SK-N-SH (cell line): ENCODE data around the gene SLC26A1. TPM values are rescaled to one million over a fixed set of nuclear protein-coding genes. Genes with fewer than 3 reads are reported as not detected.

Source experiments
- CTCF ChIA-PET: fragments of 300-600, 350-600 bp; formaldehyde crosslinking; extraction: SDS; loops from one replicate; lab custom pipeline; 2021; lab: Yijun Ruan, JAX
- POLR2A ChIA-PET: fragments of 350-600 bp; sonication (Branson Sonifier 250); formaldehyde crosslinking; extraction: SDS; loops from one replicate; lab custom pipeline; 2020; ENCODE audit warnings: antibody characterized with exemption, inconsistent platforms; lab: Yijun Ruan, JAX
- DNase-seq: peaks from one replicate; pipeline ENCODE4 v3.0.0; 2012
- H2AFZ ChIP-seq: fragments of 200-600 bp; sonication (generic); 2 replicates; pipeline ENCODE4 v1.8.1; 2016; ENCODE audit warnings: antibody characterized with exemption, mild to moderate bottlenecking, low read depth
- H3F3A ChIP-seq: fragments of 200-600 bp; sonication (generic); replicated peaks from 2 replicates; pipeline ENCODE3; 2016; ENCODE audit warnings: antibody characterized with exemption, mild to moderate bottlenecking; ENCODE audit not compliant: insufficient read depth
- H3K27ac ChIP-seq, 2 experiments: fragments of 200-500 bp in 1 of 2; fragments of 200-600 bp in 1 of 2; sonication (Bioruptor generic) in 1 of 2; sonication (generic), shearing (Covaris generic) in 1 of 2; 2 replicates each; pipeline versions ENCODE4 v1.5.1 to v1.6.1; 2014 to 2016; ENCODE audit warnings: low read depth in 2 of 2, inconsistent platforms in 1 of 2, low read length in 1 of 2, mild to moderate bottlenecking in 1 of 2, mixed read lengths in 1 of 2
- H3K27me3 ChIP-seq: fragments of 200-600 bp; sonication (generic), shearing (Covaris generic); 2 replicates; pipeline ENCODE4 v1.6.1; 2016; ENCODE audit warnings: mixed run types; ENCODE audit not compliant: insufficient read depth
- H3K36me3 ChIP-seq, 2 experiments: fragments of 200-500 bp in 1 of 2; fragments of 200-600 bp in 1 of 2; sonication (Bioruptor generic) in 1 of 2; sonication (generic) in 1 of 2; replicated peaks in 1 of 2; 2 replicates each; pipeline versions ENCODE3 to v1.5.1; 2014 to 2016; ENCODE audit warnings: low read length in 1 of 2, mild to moderate bottlenecking in 1 of 2; ENCODE audit not compliant: insufficient read depth in 2 of 2, control insufficient read depth in 1 of 2
- H3K4me1 ChIP-seq, 2 experiments: fragments of 200-500 bp in 1 of 2; fragments of 200-600 bp in 1 of 2; sonication (Bioruptor generic) in 1 of 2; sonication (generic), shearing (Covaris generic) in 1 of 2; 2 replicates each; pipeline versions ENCODE4 v1.5.1 to v1.6.1; 2014 to 2016; ENCODE audit warnings: low read depth in 1 of 2, low read length in 1 of 2, mixed run types in 1 of 2; ENCODE audit not compliant: insufficient read depth in 2 of 2, control insufficient read depth in 1 of 2
- H3K4me2 ChIP-seq: fragments of 200-600 bp; sonication (generic), shearing (Covaris generic); 2 replicates; pipeline ENCODE4 v1.6.1; 2017; ENCODE audit warnings: mixed run types
- H3K4me3 ChIP-seq, 2 experiments: fragments of 200-500 bp in 1 of 2; fragments of 200-600 bp in 1 of 2; sonication (Bioruptor generic) in 1 of 2; sonication (generic), shearing (Covaris generic) in 1 of 2; 2 replicates each; pipeline versions ENCODE4 v1.5.1 to v1.8.1; 2014 to 2016; ENCODE audit warnings: low read depth in 2 of 2, inconsistent platforms in 1 of 2, low read length in 1 of 2, mild to moderate bottlenecking in 1 of 2, mixed read lengths in 1 of 2, moderate library complexity in 1 of 2
- H3K79me2 ChIP-seq: fragments of 200-600 bp; sonication (generic); 2 replicates; pipeline ENCODE4 v1.8.1; 2017; ENCODE audit warnings: mild to moderate bottlenecking; ENCODE audit not compliant: insufficient read depth
- H3K9ac ChIP-seq: fragments of 200-600 bp; sonication (generic); 2 replicates; pipeline ENCODE4 v1.6.1; 2017; ENCODE audit warnings: mixed run types
- H3K9me2 ChIP-seq: fragments of 200-600 bp; sonication (generic); 2 replicates; pipeline ENCODE4 v1.6.1; 2017; ENCODE audit warnings: mixed run types
- H3K9me3 ChIP-seq: fragments of 200-600 bp; sonication (generic); 2 replicates; pipeline ENCODE4 v1.6.1; 2017; ENCODE audit warnings: mixed run types, mild to moderate bottlenecking, moderate library complexity
- H4K20me1 ChIP-seq: fragments of 200-600 bp; sonication (generic); 2 replicates; pipeline ENCODE4 v1.6.1; 2017; ENCODE audit warnings: mild to moderate bottlenecking, mixed run types; ENCODE audit not compliant: insufficient read depth
- EP300 ChIP-seq, 2 experiments: IDR thresholded peaks; 2 replicates each; pipeline versions ENCODE4 v1.4.0 to v1.6.1; 2012; ENCODE audit warnings: borderline replicate concordance in 1 of 2, low read depth in 1 of 2, low read length in 1 of 2
- FOSL2 ChIP-seq: IDR thresholded peaks from 2 replicates; pipeline ENCODE4 v1.4.0; 2012; ENCODE audit warnings: low read depth, mild to moderate bottlenecking, moderate library complexity, borderline replicate concordance
- NRF1 ChIP-seq: IDR thresholded peaks from 2 replicates; pipeline ENCODE4 v1.6.1; 2012; ENCODE audit warnings: low read depth, mild to moderate bottlenecking, low read length
- POLR2AphosphoS5 ChIP-seq: IDR thresholded peaks from 2 replicates; pipeline ENCODE4 v1.6.1; 2012; ENCODE audit warnings: low read depth, low read length
- RXRA ChIP-seq: IDR thresholded peaks from 2 replicates; pipeline ENCODE4 v1.4.0; 2012; ENCODE audit warnings: low read depth, mild to moderate bottlenecking, borderline replicate concordance
- WGBS: methylation state at CpG from one replicate; pipeline ENCODE4 v1.1.6; 2017; ENCODE audit warnings: low lambda C conversion rate; 5-methylcytosine and 5-hydroxymethylcytosine counted together
- polyA plus RNA-seq, 3 experiments: library from polyadenylated mRNA; depleted of rRNA; stranded (reverse); fragments of >200 nt; gene quantifications; 2 replicates each; pipeline ENCODE4 v1.2.3, GENCODE V29; 2012
- TF ChIP-seq, protein P1 (sequence below): fragments of 200-600 bp; sonication (generic); IDR thresholded peaks from 2 replicates; pipeline ENCODE4 v1.6.1; 2017; ENCODE audit warnings: antibody characterized with exemption, mild to moderate bottlenecking, moderate library complexity
- TF ChIP-seq, protein P2 (sequence below): IDR thresholded peaks from 2 replicates; pipeline ENCODE4; 2012
- TF ChIP-seq, protein P3 (sequence below): fragments of 150-350 bp; IDR thresholded peaks from 2 replicates; pipeline ENCODE4 v1.6.1; 2016; ENCODE audit warnings: mild to moderate bottlenecking, low read depth, low read length

The SLC26A1 gene
- polyA plus RNA-seq, 1 of the 3 experiments (the other 2 are of a cell fraction), result 0.05 TPM

DNA sequence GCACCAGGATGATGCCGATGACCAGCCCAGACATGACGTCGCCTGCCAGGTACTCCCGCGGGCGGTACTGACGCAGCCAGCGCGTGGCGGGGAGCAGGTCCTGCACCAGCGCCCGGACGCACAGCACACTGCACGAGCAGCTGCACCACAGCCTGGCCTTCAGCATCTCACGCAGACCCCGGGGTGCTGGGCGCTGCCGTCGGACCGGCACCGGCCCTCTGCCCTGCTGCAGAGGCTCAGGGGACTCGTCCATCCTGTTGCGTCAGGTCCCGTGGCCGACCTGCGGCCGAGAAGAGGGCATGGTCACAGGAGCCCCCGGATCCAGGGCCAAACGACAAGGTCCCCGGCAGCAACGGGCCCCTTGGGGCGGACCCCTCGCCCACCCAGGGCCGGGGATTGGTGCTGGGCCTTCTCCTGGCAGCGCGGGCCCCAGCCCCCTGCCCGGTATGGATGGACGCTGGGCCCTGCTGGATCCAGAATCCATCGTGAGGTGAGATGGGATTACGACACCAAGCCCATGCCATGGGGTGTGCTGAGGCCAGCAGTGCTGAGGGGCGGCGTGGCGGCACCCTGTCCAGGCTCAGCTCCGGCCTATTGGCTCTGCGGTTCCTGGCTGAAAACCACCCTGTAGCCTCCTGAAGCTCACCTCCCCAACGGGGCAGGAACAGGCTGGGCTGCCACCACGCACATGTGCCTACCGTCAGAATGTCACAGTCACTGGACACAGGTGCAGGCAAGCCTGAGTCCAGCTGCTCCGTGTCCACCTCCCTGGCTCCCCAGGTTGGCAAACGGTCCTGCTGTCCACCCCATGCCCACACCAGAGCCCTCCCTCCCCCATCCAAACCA lies 1.5 kb downstream of the SLC26A1 start (continued):
- TF ChIP-seq, protein P1, sequence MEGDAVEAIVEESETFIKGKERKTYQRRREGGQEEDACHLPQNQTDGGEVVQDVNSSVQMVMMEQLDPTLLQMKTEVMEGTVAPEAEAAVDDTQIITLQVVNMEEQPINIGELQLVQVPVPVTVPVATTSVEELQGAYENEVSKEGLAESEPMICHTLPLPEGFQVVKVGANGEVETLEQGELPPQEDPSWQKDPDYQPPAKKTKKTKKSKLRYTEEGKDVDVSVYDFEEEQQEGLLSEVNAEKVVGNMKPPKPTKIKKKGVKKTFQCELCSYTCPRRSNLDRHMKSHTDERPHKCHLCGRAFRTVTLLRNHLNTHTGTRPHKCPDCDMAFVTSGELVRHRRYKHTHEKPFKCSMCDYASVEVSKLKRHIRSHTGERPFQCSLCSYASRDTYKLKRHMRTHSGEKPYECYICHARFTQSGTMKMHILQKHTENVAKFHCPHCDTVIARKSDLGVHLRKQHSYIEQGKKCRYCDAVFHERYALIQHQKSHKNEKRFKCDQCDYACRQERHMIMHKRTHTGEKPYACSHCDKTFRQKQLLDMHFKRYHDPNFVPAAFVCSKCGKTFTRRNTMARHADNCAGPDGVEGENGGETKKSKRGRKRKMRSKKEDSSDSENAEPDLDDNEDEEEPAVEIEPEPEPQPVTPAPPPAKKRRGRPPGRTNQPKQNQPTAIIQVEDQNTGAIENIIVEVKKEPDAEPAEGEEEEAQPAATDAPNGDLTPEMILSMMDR, result no peak
- no peak for TF ChIP-seq RXRA
- TF ChIP-seq, protein P2, sequence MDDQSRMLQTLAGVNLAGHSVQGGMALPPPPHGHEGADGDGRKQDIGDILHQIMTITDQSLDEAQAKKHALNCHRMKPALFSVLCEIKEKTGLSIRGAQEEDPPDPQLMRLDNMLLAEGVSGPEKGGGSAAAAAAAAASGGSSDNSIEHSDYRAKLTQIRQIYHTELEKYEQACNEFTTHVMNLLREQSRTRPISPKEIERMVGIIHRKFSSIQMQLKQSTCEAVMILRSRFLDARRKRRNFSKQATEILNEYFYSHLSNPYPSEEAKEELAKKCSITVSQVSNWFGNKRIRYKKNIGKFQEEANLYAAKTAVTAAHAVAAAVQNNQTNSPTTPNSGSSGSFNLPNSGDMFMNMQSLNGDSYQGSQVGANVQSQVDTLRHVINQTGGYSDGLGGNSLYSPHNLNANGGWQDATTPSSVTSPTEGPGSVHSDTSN, result no peak
- TF ChIP-seq, all 33 proteins: peak for 0

DNA sequence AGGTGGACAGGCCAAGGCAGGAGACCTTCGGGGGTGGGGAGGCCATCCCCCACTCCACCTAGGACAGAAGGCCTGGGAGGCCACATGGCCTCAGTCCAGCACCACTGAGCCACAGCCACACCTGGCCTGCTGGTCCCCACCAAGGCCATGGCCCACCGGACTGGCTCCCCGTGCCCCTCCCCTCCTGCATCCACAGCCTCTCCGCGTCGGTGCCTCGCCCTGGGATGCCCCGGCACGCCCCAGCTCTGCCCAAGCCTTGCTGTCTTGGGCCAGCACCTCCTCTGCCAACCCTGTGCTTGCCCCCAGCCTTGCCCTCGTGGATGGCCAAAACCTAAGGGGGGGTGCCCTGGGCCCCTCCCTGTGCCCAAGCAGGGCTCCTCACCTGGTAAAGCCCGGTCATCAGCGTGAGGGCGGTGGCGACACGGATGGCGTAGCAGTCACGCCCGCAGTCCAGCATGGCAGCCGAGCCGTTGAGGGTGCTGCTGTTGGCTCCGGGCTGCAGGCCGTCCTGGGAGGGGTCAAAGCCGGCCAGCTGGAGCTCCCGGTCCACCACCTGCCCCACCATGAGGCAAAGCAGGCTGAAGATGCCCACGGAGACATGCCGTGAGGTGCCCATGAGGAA lies 2.3 kb downstream of the SLC26A1 start:
- no peak for DNase-seq
- Histone ChIP-seq H3K9me2 (no peaks in the 10 kb centered on the region), H3K4me1 (peaks cover 7 to 15% of the 10 kb centered on the region in 2 experiments; a peak in 1 of 4 replicates), H3K9me3 (no peaks in the 10 kb centered on the region), H3K36me3 (peaks cover 0 to 19% of the 10 kb centered on the region in 2 experiments), H3K27me3 (no peaks in the 10 kb centered on the region), H3K4me2 (no peak overlapping the region), H4K20me1 (no peaks in the 10 kb centered on the region), H3K9ac (no peak overlapping the region), H3K4me3 (no peak overlapping the region), H3K27ac (no peak overlapping the region), H3F3A (no peaks in the 10 kb centered on the region), H2AFZ (no peak overlapping the region), H3K79me2 (peaks cover 7% of the 10 kb centered on the region; the same call in 1 of the 2 replicates)
- 97% methylated on average over 15 of the region's 26 CpGs for WGBS
- TF ChIP-seq EP300 (IDR thresholded peaks at IDR 0.05; ENCODE audit: borderline replicate concordance in 1 of 2, low read depth in 1 of 2, low read length in 1 of 2) (no peak), FOSL2 (no peak), NRF1 (no peak), POLR2AphosphoS5 (no peak)
- TF ChIP-seq, protein P3, sequence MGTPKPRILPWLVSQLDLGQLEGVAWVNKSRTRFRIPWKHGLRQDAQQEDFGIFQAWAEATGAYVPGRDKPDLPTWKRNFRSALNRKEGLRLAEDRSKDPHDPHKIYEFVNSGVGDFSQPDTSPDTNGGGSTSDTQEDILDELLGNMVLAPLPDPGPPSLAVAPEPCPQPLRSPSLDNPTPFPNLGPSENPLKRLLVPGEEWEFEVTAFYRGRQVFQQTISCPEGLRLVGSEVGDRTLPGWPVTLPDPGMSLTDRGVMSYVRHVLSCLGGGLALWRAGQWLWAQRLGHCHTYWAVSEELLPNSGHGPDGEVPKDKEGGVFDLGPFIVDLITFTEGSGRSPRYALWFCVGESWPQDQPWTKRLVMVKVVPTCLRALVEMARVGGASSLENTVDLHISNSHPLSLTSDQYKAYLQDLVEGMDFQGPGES, result no peak
- ChIA-PET POLR2A (no interaction called here), CTCF (no interaction called here)
